ENCODE data around the gene PLD4.

Gene PLD4

DNA sequence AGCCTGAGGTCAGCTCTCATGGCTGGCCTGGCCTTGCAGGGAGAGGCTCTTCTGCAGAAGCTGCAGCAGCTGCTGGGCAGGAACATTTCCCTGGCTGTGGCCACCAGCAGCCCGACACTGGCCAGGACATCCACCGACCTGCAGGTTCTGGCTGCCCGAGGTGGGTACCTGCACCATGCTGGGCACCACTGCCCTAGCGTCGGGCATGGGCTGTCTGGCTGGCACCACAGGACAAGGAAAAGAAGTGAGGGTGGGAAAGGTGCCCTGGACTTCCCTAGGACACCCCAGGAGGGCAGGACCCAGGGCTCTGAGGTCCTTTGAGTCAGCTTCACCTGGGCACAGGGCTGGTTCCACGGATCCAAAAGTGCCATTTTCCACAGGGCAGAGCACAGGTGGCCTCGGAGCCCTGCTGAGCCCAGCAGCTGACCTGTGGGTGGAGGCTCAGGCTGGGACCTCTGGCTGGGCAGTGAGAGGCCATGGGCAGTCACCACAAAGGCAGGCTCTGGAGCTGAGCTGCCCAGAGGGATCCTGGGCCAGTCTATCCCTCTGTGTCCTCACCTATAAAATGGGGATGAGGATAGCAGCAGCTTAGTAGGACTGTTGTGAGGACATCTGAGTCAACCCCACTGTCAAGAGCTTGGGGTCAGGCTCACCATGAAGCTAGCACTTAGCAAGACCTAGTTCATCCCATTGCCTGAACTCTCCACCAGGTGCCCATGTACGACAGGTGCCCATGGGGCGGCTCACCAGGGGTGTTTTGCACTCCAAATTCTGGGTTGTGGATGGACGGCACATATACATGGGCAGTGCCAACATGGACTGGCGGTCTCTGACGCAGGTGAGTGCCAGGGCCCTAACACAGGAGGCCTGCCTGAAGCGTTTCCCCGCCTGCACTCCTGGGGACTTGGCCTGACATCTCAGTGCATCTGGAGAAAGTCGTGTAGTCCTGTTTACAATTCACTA, 4.9 kb downstream of the PLD4 start:
- DNase-seq = no peak

DNA sequence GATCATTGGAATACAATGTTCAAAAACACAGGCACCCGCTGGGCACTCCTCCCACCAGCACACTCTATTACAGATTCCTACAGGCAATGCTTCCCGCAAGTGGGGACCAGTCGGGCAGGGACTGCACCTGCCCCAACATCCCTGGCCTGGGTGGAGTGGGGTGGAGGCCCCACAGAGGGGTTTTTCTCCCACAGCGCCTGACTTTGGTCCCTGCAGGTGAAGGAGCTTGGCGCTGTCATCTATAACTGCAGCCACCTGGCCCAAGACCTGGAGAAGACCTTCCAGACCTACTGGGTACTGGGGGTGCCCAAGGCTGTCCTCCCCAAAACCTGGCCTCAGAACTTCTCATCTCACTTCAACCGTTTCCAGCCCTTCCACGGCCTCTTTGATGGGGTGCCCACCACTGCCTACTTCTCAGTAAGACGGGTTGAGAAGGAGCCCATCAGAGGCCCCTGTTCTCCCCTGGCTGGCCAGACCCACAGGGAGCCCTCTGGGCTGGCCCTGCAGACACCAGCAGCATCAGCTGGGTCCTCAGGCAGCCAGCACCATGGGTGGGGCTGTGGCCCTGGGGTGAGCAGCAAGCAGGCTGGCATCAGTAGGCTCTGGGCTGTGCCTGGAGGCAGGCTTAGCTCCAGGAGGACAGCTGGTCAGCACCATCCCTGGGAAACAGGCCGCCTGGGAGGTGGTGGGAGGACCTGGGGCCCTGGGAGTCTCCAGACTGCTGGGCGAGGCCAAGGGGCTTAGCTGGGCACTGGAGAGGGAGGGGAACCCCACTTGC, 6.0 kb downstream of the PLD4 start:
- DNase-seq = no peak

DNA sequence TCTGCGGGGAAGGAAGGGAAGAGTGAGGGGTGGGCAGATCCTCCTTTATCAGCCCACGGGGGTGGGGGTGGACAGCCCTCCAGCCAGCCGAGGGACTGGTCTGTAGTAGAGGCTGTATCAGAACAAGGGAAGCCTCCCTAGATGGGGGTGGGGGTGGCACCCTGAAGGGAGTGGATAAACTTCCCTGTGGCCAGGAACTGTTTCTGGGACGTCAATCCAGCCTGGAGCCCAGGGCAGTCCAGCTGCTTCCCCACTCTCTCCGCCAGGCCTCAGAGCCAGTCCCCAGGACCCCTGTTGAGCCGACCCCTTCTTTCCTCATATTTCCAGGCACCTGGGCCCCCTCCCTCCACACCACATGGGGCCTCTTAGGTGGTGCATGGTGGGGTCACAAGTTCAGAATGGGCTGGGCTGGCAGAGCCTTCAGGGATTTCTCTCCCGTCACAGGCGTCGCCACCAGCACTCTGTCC, 6.7 kb downstream of the PLD4 start:
- no peak for DNase-seq

DNA sequence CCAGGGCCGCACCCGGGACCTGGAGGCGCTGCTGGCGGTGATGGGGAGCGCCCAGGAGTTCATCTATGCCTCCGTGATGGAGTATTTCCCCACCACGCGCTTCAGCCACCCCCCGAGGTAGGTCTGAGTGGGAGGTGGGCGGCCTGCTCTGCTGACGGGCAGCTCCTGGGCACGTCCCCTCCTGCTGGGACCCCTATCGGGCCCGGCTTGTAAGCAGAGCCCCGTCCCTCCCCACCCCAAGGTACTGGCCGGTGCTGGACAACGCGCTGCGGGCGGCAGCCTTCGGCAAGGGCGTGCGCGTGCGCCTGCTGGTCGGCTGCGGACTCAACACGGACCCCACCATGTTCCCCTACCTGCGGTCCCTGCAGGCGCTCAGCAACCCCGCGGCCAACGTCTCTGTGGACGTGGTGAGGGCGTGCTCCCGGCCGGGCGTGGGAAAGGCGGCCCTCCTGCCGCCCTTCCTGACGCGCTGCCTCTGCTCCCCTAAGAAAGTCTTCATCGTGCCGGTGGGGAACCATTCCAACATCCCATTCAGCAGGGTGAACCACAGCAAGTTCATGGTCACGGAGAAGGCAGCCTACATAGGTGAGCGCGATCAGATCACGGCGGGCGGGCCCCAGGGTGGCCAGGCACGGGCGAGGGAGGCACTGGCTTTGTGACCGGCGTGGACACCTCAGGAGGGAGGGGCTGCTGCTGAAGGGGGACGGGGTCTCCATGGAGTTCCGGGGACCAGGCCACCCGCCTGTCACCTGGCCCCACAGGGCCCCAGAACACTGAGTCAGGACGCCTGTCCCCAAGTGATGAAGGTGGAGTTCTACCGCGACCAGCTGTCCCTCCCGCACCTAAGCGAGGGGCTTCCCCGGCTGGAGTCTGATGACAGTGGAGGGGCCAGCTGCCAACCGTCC, 7.3 kb downstream of the PLD4 start:
- DNase-seq = no peak

DNA sequence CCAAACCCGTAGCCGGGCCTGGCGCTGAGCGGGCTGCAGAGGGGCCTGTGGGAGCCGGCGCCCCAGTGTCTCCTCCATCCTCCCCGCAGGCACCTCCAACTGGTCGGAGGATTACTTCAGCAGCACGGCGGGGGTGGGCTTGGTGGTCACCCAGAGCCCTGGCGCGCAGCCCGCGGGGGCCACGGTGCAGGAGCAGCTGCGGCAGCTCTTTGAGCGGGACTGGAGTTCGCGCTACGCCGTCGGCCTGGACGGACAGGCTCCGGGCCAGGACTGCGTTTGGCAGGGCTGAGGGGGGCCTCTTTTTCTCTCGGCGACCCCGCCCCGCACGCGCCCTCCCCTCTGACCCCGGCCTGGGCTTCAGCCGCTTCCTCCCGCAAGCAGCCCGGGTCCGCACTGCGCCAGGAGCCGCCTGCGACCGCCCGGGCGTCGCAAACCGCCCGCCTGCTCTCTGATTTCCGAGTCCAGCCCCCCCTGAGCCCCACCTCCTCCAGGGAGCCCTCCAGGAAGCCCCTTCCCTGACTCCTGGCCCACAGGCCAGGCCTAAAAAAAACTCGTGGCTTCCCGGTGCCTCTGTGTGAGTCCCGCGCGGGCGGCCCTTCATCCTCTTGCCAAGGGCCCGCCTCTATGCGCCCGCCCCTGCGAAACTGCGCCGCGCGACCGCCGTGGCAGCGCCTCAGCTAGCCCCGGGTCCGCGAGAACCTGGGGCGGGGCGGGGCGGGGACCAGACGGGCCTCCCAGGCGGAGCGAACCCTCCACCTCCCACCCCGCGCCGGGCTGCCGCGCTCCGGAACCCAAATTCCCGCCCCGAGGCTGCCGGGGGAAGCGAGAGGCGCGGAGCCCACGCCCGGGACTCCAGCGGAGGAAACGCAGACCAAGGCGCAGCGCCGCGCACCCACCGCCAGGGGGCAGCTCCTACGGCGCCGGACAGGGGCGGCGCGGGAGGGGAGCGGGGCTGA, 8.3 kb downstream of the PLD4 start:
- DNase-seq = peak; percentile 77

DNA sequence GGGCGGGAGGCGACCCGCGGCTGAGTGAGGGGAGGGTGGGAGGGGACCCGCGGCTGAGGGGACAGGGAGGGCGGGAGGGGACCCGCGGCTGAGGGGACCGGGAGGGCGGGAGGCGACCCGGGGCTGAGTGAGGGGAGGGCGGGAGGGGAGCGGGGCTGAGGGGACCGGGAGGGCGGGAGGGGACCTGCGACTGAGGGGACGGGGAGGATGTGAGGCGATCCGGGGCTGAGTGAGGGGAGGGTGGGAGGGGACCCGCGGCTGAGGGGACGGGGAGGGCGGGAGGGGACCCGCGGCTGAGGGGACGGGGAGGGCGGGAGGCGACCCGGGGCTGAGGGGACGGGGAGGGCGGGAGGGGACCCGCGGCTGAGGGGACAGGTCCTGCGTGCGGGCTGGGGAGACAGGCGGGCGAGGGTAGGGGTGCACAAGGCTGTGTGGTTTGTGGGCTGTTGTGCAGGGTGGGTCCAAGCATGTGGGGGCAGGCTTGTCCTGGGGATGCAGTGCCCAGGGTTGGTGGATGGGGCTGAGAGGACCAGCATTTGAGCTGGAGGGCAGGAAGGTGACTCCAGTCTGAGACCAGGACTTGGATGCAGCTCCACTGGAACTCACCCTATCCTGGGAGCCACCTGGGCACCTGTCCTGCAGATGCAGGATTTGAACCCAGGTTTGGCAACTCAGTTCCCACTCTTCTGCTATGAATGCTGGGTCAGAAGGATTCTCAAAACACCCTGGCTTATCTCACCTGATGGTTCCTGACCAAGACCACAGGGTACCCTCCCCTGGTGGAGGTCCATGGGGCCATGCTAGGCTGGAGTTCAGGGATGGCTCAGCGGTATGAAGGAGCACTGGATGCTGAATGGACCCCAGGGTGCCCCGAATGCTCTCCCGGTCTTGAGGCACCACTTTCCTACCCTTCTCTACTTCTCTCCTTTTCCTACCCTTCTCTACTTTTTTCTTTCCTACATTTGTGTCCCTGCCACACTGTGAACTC, 9.4 kb downstream of the PLD4 start:
- no peak for DNase-seq

DNA sequence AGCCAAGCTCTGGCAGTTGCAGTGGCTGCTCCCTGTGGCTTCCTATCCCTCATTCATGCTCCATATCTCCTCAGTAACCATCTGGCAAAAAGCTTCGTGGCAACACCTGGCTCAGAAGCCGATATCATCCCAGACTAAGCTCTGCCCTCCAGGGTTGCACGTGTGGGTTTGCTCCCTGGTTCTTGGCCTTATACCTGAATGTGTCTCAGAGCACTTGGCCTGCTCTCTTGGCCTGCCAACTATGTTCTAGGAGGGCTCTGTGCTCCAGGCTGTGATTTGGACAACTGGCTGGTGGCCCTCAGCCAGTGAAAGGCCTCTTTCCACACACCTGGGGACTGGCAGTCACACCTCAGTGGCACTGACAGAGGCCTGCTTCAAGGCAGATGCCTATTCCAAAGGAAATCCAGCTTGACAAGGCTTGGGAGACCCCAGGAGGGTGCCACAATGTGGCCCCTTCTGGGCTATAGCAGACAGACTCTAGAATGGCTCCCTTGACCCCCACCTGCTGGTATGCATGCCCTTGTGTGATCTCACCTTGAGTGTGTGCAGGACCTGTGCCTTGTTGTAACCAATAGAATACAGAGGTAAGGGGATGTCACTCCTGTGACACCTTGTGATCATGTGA, 10.5 kb downstream of the PLD4 start:
- no peak for DNase-seq

DNA sequence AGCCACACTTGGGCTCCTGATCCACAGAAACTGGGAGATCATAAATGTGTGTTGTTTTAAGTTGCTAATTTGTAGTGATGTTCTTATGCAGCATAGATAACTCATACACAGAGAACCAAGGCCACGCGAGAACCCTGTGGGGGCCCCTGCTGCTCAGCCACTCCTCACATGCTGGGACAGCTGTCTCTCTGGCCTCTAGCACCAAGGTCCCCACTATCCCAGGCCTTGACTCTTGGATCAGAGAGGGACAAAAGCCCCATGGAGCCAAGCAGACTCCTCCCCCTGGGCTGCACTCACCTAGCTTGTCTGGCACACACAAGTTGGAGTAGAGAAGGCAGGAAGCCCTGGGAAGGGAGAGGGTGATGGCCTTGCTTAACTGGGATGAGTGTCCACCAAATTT, 11.3 kb downstream of the PLD4 start:
- DNase-seq = no peak

DNA sequence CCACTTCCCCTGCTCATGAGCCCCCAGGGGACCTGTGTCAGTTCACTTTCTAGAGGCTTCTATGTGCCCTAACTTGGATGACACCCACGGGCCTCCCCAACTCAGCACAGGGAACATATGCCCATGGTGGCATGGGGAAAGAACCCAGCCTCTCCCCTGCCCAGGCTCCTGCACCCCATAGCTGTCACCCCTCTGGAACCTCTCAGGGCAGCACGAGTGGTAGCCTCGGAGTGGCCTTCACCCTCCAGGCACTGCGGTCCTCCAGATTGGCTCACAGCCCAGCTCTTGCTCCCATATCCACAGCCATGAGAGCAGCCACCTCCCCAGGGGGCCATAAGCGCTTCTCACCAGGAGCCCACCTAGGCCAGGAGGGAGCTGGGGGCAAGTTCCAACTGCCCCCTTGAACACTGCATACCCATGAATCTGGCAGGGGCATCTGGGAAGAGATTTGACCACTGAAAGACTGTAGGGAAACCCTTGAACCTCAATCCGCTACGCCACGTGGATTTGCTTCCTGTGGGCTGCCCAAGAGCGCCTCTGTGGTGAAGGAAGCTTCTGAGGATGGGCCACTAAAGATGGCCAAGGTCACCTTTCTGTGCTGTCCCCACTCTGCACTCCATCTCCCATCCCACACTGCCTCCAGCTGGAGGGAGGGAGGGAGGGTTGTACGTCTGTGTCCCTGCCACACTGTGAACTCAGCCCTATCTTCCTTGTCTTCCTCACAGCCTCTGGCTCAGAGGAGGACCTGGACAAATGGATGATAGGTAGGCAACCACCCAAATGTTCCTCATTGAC, 11.9 kb downstream of the PLD4 start:
- no peak for DNase-seq

DNA sequence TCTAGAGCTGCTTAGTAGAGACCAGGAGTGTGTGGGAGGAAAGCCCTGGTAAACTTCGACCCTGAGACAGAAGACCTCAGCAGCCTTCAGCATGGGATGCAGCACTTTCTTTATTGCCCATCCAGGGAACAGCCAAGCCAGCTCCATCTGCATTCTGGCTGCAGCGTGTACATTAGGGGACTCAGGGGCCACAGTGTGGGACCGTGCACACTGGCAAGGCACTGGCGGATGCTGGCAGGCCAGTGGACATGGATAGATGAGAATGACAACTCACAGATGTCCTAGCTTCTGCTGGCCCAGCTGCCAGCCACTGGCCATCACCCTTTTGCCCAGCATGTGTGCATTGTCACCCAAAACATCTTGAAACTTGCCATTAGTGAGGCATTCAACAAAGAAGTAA, 12.5 kb downstream of the PLD4 start:
- no peak for DNase-seq

DNA sequence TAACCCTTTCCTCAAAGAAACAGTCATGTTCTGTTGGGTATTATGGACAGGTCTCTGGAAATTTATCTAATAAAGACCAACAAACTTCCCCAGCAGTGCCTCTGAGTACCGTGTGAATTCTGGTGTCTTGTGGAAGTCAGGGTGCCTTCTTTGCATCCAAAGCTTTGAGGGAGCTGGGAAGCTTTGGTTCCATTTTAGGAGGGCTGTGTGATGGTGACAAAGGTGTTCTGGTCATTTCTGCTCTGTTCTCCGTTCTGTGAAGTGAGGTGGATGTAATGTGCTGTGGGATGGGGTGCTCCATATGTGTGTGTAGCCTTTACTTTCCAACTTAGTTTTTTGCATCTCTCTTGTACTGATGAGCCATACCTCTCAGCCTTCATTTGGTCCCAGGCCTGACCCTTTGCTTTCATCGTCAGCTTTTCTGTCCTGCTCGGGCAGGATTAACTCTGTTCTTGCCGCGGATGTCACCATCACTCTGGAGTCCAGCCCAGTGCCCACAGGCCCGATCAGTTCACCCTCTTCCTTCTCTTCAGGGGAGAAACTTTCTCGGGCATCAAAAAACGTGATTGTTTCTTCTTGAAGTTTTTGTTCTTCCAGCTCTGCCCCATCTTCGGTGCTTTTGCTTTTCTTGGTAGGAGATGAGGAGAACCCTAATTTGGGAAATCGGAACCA, 13.2 kb downstream of the PLD4 start:
- DNase-seq = no peak

DNA sequence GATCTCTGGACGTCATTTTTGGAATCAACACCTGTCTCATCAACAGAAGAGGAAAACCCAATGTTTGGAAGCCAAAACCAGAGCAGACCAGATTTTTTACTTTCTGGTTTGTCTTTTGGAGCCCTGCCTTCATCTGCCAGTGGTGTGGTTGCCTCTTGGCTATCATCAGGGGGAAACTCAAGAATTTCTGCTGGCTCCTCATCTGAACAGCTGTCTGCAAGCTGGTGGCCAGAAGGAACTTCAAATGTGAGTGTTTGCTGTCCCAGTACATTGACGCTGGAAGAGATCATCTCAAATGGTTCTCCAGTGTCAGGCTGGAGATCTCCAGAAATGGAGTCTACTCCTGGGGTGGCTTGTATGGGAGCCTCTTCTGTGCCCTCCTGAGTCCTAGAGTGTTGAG, 13.8 kb downstream of the PLD4 start:
- DNase-seq = no peak

DNA sequence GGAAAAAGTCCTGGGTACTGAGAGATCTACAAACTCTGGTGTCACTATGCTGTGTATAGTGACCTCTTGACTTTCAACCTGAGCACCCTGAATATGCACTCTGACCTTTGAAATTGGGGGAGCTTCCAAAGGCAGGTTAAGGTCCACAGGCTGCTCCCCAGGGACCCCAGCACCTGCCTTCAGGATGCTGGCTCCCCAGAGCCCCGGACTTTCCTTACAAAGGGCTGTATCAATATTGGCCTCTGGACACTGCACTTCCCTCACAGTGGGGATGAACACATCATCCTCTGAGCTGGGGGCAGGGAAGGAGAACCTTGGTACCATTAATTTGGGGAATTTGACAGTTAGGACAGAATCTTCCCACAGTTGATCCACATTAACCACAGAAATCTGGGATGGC, 14.3 kb downstream of the PLD4 start:
- DNase-seq = no peak

DNA sequence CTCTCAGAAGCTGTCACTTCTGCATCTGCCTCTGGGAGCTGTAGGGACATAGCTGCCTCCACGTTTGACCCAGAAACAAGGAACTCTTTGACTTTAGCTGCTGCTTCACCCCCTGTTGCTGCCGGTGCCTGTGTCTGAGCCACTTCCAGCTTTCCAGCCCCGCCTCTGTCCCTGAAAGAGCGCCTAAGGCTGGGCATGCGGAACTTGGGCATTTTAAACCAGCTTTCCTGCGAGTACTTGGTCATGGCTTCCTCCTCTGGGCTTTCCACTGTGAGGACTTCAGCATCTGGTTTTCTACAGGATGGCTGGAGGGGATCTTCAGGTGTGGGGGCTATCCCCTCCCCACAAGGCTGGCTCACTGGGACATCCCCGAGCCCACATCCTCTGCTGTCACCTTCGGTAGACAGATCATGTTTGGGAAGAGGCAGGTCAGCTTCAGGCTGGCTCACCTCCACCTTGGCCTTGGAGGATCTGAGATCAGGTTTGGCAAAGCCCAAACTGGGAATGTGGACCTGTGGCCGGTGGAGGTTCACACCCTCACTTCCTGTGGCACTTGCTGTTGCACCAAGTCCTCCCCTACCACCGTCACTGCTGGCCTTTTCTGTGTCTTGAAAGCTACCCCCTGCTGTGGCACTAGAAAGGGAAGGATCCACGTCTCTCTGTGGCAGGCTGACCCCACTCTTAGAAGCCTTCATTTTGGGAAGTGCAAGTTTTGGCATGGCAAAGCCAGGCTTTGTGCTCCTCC, 15.2 kb downstream of the PLD4 start:
- no peak for DNase-seq

DNA sequence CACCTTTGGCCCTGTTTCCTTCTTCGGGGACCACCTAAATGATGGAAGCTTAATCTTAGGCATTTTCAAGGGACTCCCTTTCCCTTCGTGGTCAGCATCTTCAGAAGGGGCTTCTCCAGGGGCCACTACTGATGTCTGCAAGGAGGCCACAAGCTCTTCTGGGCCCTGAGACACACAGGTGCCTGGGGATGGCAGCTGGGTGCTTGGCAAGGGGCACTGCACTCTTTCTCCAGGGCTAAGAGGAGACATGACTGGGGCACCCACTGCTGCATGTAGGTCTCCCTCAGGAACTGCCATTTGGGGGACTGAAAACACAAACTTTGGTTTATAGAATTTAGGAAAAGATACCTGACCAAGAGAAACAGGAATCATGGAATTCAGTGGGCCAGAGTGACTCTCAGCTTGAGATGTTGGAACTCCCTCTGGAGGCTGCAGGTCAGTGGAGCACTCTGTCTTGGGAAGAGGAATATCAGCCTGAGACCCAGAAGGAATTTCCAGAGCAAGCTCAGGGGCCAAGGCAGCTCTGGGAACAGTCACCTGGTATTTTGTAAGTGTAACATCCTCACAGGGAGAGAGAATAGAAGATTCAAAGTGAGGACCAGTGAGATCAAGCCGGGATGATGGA, 16.0 kb downstream of the PLD4 start:
- peak; percentile 4 for DNase-seq

DNA sequence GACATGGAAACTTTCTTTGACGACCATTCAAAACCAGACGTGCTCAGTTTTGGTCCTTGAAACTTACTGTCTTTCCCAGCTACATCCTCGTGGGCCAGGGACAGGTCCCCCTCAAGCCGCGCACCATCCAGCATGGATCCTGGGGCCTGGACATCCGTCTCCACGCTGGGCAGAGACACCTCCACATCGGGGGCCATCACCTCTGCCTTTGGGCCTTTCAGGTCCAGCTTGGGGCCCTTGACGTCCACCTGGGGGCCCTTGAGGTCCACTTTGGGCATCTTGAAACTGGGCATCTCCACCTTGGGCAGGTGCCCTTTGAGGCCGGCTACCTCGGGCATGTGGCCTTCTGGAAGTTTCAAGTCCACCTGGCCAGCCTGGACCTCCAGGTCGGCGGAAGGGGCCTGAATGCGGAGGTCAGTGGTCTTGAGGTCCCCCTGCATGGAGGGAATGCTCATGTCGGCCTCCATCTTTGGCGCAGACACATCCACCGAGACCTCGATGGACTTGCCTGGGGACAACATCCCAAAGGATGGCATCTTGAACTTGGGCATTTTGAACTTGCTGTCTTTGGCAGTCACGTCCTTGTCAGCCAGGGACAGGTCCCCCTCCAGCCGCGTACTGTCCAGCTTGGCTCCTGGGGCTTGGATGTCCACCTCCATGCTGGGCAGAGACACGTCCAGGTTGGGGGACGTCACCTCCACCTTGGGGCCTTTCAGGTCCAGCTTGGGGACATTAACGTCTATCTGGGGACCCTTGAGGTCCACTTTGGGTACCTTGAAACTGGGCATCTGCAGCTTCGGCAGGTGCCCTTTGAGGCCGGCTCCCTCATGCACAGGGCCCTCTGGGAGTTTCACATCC, 17.1 kb downstream of the PLD4 start:
- no peak for DNase-seq

Data from COR-L47 (cell line).